Measurements from ENCODE around the gene HCST.

HCST gene

DNA sequence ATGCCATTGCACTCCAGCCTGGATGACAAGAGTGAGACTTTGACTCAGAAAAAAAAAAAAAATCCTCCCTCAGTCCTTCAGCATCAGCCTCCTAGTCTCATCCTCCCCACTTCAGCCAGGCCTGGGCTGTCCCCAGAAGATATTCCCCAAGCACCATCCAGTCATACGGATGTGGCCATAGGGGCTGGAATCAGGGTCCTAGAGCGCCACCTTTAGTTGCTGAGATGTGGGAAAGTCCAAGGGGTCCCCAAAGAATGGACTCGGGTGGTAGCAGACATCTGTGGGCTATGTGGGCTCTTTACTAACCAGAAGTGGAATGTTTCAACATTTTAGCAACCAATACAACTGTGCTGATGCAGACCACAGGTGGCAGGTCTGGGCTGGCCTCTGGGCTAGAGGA lies 8.8 kb downstream of the HCST start:
- DNase-seq (ENCODE audit: low read depth), result no peak
- H3K4me3 ChIP-seq (ENCODE audit: low read depth, low read length), result no peak overlapping the region
- no peak for TF ChIP-seq CTCF (IDR thresholded peaks at IDR 0.05; ENCODE audit: control insufficient read depth, extremely low read depth, insufficient read depth)

- DNase-seq (ENCODE audit: low read depth), result no peak
- TF ChIP-seq CTCF (IDR thresholded peaks at IDR 0.05; ENCODE audit: control insufficient read depth, extremely low read depth, insufficient read depth), result no peak
- no peak overlapping the region for H3K4me3 ChIP-seq (ENCODE audit: low read depth, low read length)
Observed at GRCh38 chr19:35911790-35912189, 9.5 kb downstream of the HCST start.

GRCh38 chr19:35913589-35913988 lies 11.3 kb downstream of the HCST start:
- no peak for TF ChIP-seq CTCF (IDR thresholded peaks at IDR 0.05; ENCODE audit: control insufficient read depth, extremely low read depth, insufficient read depth)
- no peak overlapping the region for H3K4me3 ChIP-seq (ENCODE audit: low read depth, low read length)
- no peak for DNase-seq (ENCODE audit: low read depth)

DNA sequence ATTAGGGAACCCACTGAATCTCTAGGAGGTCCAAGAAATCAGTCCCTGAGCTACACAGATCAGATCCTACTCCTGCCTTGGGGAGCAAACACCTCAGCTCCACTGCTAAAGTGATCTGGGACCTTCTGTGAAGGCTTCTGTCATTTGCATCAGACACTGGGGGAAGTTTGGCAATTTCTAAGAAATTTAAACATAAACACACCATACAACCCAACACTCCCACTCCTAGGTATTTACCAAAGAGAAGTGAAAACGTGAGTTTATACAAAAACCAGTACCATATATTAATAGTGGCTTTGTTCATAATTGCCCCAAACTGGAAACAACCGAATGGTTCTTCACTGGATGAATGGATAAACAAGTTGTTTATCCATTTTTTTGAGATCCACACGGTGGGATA lies 13.1 kb downstream of the HCST start:
- DNase-seq (ENCODE audit: low read depth), result no peak
- TF ChIP-seq CTCF (IDR thresholded peaks at IDR 0.05; ENCODE audit: control insufficient read depth, extremely low read depth, insufficient read depth), result no peak
- H3K4me3 ChIP-seq (ENCODE audit: low read depth, low read length), result no peak overlapping the region

GRCh38 chr19:35919306-35919705 lies 17.0 kb downstream of the HCST start:
- no peak for TF ChIP-seq CTCF (IDR thresholded peaks at IDR 0.05; ENCODE audit: control insufficient read depth, extremely low read depth, insufficient read depth)
- H3K4me3 ChIP-seq (ENCODE audit: low read depth, low read length), result no peak overlapping the region
- no peak for DNase-seq (ENCODE audit: low read depth)

DNA sequence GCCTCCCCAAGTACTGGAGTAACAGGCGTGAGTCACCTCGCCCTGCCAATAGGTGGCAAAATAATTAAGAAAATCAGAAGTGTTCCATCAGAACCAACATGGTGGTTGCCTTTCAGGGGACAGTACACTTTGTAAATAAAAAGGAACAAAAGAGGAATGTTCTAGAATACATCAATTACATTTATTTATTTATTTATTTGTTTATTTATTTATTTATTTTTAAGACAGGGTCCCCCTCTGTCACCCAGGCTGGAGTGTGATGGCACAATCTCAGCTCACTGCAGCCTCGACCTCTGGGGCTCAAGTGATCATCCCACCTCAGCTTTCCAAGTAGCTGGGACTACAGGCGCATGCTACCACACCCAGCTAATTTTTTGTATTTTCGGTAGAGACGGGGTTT lies 18.7 kb downstream of the HCST start:
- no peak for DNase-seq (ENCODE audit: low read depth)
- TF ChIP-seq CTCF (IDR thresholded peaks at IDR 0.05; ENCODE audit: control insufficient read depth, extremely low read depth, insufficient read depth), result no peak
- no peak overlapping the region for H3K4me3 ChIP-seq (ENCODE audit: low read depth, low read length)

GRCh38 chr19:35925501-35925900 lies 23.2 kb downstream of the HCST start:
- DNase-seq (ENCODE audit: low read depth), result no peak
- no peak overlapping the region for H3K4me3 ChIP-seq (ENCODE audit: low read depth, low read length)
- no peak for TF ChIP-seq CTCF (IDR thresholded peaks at IDR 0.05; ENCODE audit: control insufficient read depth, extremely low read depth, insufficient read depth)

All from LNCaP clone FGC (cell line).